ENCODE results near the gene FBRSL1.

FBRSL1 gene

GRCh38 chr12:132546647-132547046 is 56.7 kb downstream of the FBRSL1 start:
- POLR2A ChIA-PET, result no interaction called here
- Histone ChIP-seq H3K27me3 (replicated peaks in 2 of 5; ENCODE audit: control insufficient read depth in 4 of 5, insufficient read depth in 5 of 5, low read length in 4 of 5) (no peaks in the 10 kb centered on the region), H3K9me3 (ENCODE audit: control extremely low read depth in 1 of 5, control insufficient read depth in 4 of 5, insufficient read depth in 2 of 5, low read depth in 1 of 5, low read length in 4 of 5) (no peaks in the 10 kb centered on the region), H3K36me3 (ENCODE audit: control insufficient read depth in 4 of 4, insufficient read depth in 4 of 4, low read length in 3 of 4) (peaks cover 0 to 13% (median 3%) of the 10 kb centered on the region in 4 experiments), H3K27ac (ENCODE audit: insufficient read depth in 1 of 2, low read depth in 1 of 2, low read length in 2 of 2, poor library complexity in 1 of 2, severe bottlenecking in 2 of 2) (no peak overlapping the region), H3K4me3 (ENCODE audit: control insufficient read depth in 1 of 7, extremely low read depth in 1 of 7, insufficient read depth in 4 of 7, low read depth in 2 of 7, low read length in 6 of 7) (no peak overlapping the region), H3K4me1 (ENCODE audit: control extremely low read depth in 1 of 4, control insufficient read depth in 4 of 4, insufficient read depth in 4 of 4, low read length in 3 of 4) (peaks cover 0 to 7% (median 2%) of the 10 kb centered on the region in 4 experiments)
- CTCF ChIA-PET, result no interaction called here
- WGBS (ENCODE audit: insufficient coverage), result 99% methylated on average over 18 of the region's 19 CpGs
- no peak for DNase-seq

GRCh38 chr12:132547205-132547740 is 57.3 kb downstream of the FBRSL1 start:
- Histone ChIP-seq H3K36me3 (ENCODE audit: control insufficient read depth in 4 of 4, insufficient read depth in 4 of 4, low read length in 3 of 4) (peaks cover 0 to 14% (median 5%) of the 10 kb centered on the region in 4 experiments), H3K4me1 (ENCODE audit: control extremely low read depth in 1 of 4, control insufficient read depth in 4 of 4, insufficient read depth in 4 of 4, low read length in 3 of 4) (peaks cover 0 to 7% (median 2%) of the 10 kb centered on the region in 4 experiments), H3K27ac (ENCODE audit: insufficient read depth in 1 of 2, low read depth in 1 of 2, low read length in 2 of 2, poor library complexity in 1 of 2, severe bottlenecking in 2 of 2) (no peak overlapping the region), H3K27me3 (replicated peaks in 2 of 5; ENCODE audit: control insufficient read depth in 4 of 5, insufficient read depth in 5 of 5, low read length in 4 of 5) (no peaks in the 10 kb centered on the region), H3K4me3 (ENCODE audit: control insufficient read depth in 1 of 7, extremely low read depth in 1 of 7, insufficient read depth in 4 of 7, low read depth in 2 of 7, low read length in 6 of 7) (no peak overlapping the region), H3K9me3 (ENCODE audit: control extremely low read depth in 1 of 5, control insufficient read depth in 4 of 5, insufficient read depth in 2 of 5, low read depth in 1 of 5, low read length in 4 of 5) (no peaks in the 10 kb centered on the region)
- CTCF ChIA-PET, result no interaction called here
- 96% methylated on average over 12 of the region's 21 CpGs for WGBS (ENCODE audit: insufficient coverage)
- DNase-seq, result no peak
- POLR2A ChIA-PET, result no interaction called here

- CTCF ChIA-PET, result no interaction called here
- POLR2A ChIA-PET, result no interaction called here
- 97% methylated on average over 17 of the region's 28 CpGs for WGBS (ENCODE audit: insufficient coverage)
- Histone ChIP-seq H3K4me1 (ENCODE audit: control extremely low read depth in 1 of 4, control insufficient read depth in 4 of 4, insufficient read depth in 4 of 4, low read length in 3 of 4) (peaks cover 0 to 1% (median 0%) of the 10 kb centered on the region in 4 experiments), H3K36me3 (ENCODE audit: control insufficient read depth in 4 of 4, insufficient read depth in 4 of 4, low read length in 3 of 4) (peaks cover 0 to 20% (median 9%) of the 10 kb centered on the region in 4 experiments), H3K9me3 (ENCODE audit: control extremely low read depth in 1 of 5, control insufficient read depth in 4 of 5, insufficient read depth in 2 of 5, low read depth in 1 of 5, low read length in 4 of 5) (no peaks in the 10 kb centered on the region), H3K4me3 (ENCODE audit: control insufficient read depth in 1 of 7, extremely low read depth in 1 of 7, insufficient read depth in 4 of 7, low read depth in 2 of 7, low read length in 6 of 7) (no peak overlapping the region), H3K27me3 (replicated peaks in 2 of 5; ENCODE audit: control insufficient read depth in 4 of 5, insufficient read depth in 5 of 5, low read length in 4 of 5) (no peaks in the 10 kb centered on the region), H3K27ac (ENCODE audit: insufficient read depth in 1 of 2, low read depth in 1 of 2, low read length in 2 of 2, poor library complexity in 1 of 2, severe bottlenecking in 2 of 2) (no peak overlapping the region)
- DNase-seq, result no peak
Measured at GRCh38 chr12:132548430-132549058, 58.6 kb downstream of the FBRSL1 start.

GRCh38 chr12:132549059-132549458 is 59.1 kb downstream of the FBRSL1 start:
- Histone ChIP-seq H3K27ac (ENCODE audit: insufficient read depth in 1 of 2, low read depth in 1 of 2, low read length in 2 of 2, poor library complexity in 1 of 2, severe bottlenecking in 2 of 2) (no peak overlapping the region), H3K4me3 (ENCODE audit: control insufficient read depth in 1 of 7, extremely low read depth in 1 of 7, insufficient read depth in 4 of 7, low read depth in 2 of 7, low read length in 6 of 7) (no peak overlapping the region), H3K4me1 (ENCODE audit: control extremely low read depth in 1 of 4, control insufficient read depth in 4 of 4, insufficient read depth in 4 of 4, low read length in 3 of 4) (no peaks in the 10 kb centered on the region), H3K27me3 (replicated peaks in 2 of 5; ENCODE audit: control insufficient read depth in 4 of 5, insufficient read depth in 5 of 5, low read length in 4 of 5) (no peaks in the 10 kb centered on the region), H3K9me3 (ENCODE audit: control extremely low read depth in 1 of 5, control insufficient read depth in 4 of 5, insufficient read depth in 2 of 5, low read depth in 1 of 5, low read length in 4 of 5) (no peaks in the 10 kb centered on the region), H3K36me3 (ENCODE audit: control insufficient read depth in 4 of 4, insufficient read depth in 4 of 4, low read length in 3 of 4) (peaks cover 0 to 25% (median 9%) of the 10 kb centered on the region in 4 experiments)
- 95% methylated on average over 27 of the region's 33 CpGs for WGBS (ENCODE audit: insufficient coverage)
- POLR2A ChIA-PET, result no interaction called here
- DNase-seq, result no peak
- CTCF ChIA-PET, result no interaction called here

GRCh38 chr12:132550014-132550802 is 60.3 kb downstream of the FBRSL1 start:
- Histone ChIP-seq H3K4me3 (ENCODE audit: control insufficient read depth in 1 of 7, extremely low read depth in 1 of 7, insufficient read depth in 4 of 7, low read depth in 2 of 7, low read length in 6 of 7) (no peak overlapping the region), H3K27ac (ENCODE audit: insufficient read depth in 1 of 2, low read depth in 1 of 2, low read length in 2 of 2, poor library complexity in 1 of 2, severe bottlenecking in 2 of 2) (no peak overlapping the region), H3K4me1 (ENCODE audit: control extremely low read depth in 1 of 4, control insufficient read depth in 4 of 4, insufficient read depth in 4 of 4, low read length in 3 of 4) (no peaks in the 10 kb centered on the region), H3K27me3 (replicated peaks in 2 of 5; ENCODE audit: control insufficient read depth in 4 of 5, insufficient read depth in 5 of 5, low read length in 4 of 5) (no peaks in the 10 kb centered on the region), H3K36me3 (ENCODE audit: control insufficient read depth in 4 of 4, insufficient read depth in 4 of 4, low read length in 3 of 4) (peaks cover 0 to 26% (median 10%) of the 10 kb centered on the region in 4 experiments), H3K9me3 (ENCODE audit: control extremely low read depth in 1 of 5, control insufficient read depth in 4 of 5, insufficient read depth in 2 of 5, low read depth in 1 of 5, low read length in 4 of 5) (no peaks in the 10 kb centered on the region)
- no peak for DNase-seq
- ChIA-PET CTCF (no interaction called here), POLR2A (no interaction called here)
- WGBS (ENCODE audit: insufficient coverage), result 94% methylated on average over 29 of the region's 43 CpGs

GRCh38 chr12:132550830-132551640 is 61.1 kb downstream of the FBRSL1 start:
- CTCF ChIA-PET, result no interaction called here
- no peaks in the 10 kb centered on the region for H3K4me1 ChIP-seq (ENCODE audit: control extremely low read depth in 1 of 4, control insufficient read depth in 4 of 4, insufficient read depth in 4 of 4, low read length in 3 of 4)
- H3K36me3 ChIP-seq (ENCODE audit: control insufficient read depth in 4 of 4, insufficient read depth in 4 of 4, low read length in 3 of 4), result peaks cover 0 to 26% (median 10%) of the 10 kb centered on the region in 4 experiments
- 97% methylated on average over 26 of the region's 30 CpGs for WGBS (ENCODE audit: insufficient coverage)
- H3K27ac ChIP-seq (ENCODE audit: insufficient read depth in 1 of 2, low read depth in 1 of 2, low read length in 2 of 2, poor library complexity in 1 of 2, severe bottlenecking in 2 of 2), result no peak overlapping the region
- no peak for DNase-seq
- POLR2A ChIA-PET, result no interaction called here
- H3K4me3 ChIP-seq (ENCODE audit: control insufficient read depth in 1 of 7, extremely low read depth in 1 of 7, insufficient read depth in 4 of 7, low read depth in 2 of 7, low read length in 6 of 7), result no peak overlapping the region
- H3K27me3 ChIP-seq (replicated peaks in 2 of 5; ENCODE audit: control insufficient read depth in 4 of 5, insufficient read depth in 5 of 5, low read length in 4 of 5), result no peaks in the 10 kb centered on the region
- H3K9me3 ChIP-seq (ENCODE audit: control extremely low read depth in 1 of 5, control insufficient read depth in 4 of 5, insufficient read depth in 2 of 5, low read depth in 1 of 5, low read length in 4 of 5), result no peaks in the 10 kb centered on the region
